SU-DHL-6 (cell line): ENCODE results near the gene NOTCH2.

Experiments used
- H2AFZ ChIP-seq: fragments of 200-600 bp; sonication (generic); 2 replicates; pipeline ENCODE4 v1.6.1; 2014; ENCODE audit warnings: low read depth, mild to moderate bottlenecking, moderate library complexity, mixed read lengths, antibody characterized with exemption, low read length; ENCODE audit not compliant: severe bottlenecking
- H3F3A ChIP-seq: fragments of 200-600 bp; shearing (Covaris generic); 2 replicates; pipeline ENCODE4 v1.6.0; 2016; ENCODE audit warnings: antibody characterized with exemption, mild to moderate bottlenecking; ENCODE audit not compliant: insufficient read depth
- H3K27ac ChIP-seq: fragments of 200-600 bp; sonication (generic); 2 replicates; pipeline ENCODE4 v1.5.1; 2016; ENCODE audit warnings: low read depth, mild to moderate bottlenecking, low read length, moderate library complexity, mixed read lengths
- H3K27me3 ChIP-seq: fragments of 200-600 bp; sonication (generic), shearing (Covaris generic); 2 replicates; pipeline ENCODE4 v1.6.0; 2014; ENCODE audit warnings: mild to moderate bottlenecking, low read length
- H3K36me3 ChIP-seq: fragments of 200-600 bp; sonication (generic); 2 replicates; pipeline ENCODE4 v1.6.1; 2014; ENCODE audit warnings: mild to moderate bottlenecking, low read length, mixed read lengths
- H3K4me2 ChIP-seq: fragments of 300-600, 200-600 bp; shearing (Covaris generic), sonication (generic); 2 replicates; pipeline ENCODE4 v1.6.0; 2014; ENCODE audit warnings: low read length, low read depth, mild to moderate bottlenecking; ENCODE audit not compliant: poor library complexity, severe bottlenecking
- H3K4me3 ChIP-seq: fragments of 200-600 bp; sonication (generic); 2 replicates; pipeline ENCODE4 v1.5.1; 2014; ENCODE audit warnings: antibody characterized with exemption, low read length, mild to moderate bottlenecking, mixed read lengths; ENCODE audit not compliant: insufficient read depth, poor library complexity, severe bottlenecking
- H3K79me2 ChIP-seq: fragments of 200-600 bp; sonication (generic); 2 replicates; pipeline ENCODE4 v1.6.1; 2014; ENCODE audit warnings: mild to moderate bottlenecking, low read length, moderate library complexity; ENCODE audit not compliant: insufficient read depth
- H3K9ac ChIP-seq: fragments of 200-600 bp; sonication (generic); 2 replicates; pipeline ENCODE4 v1.7.0; 2014; ENCODE audit warnings: mild to moderate bottlenecking, low read length
- H3K9me2 ChIP-seq: fragments of 200-600 bp; sonication (generic); replicated peaks from 2 replicates; pipeline ENCODE4 v1.6.1; 2014; ENCODE audit warnings: low read length; ENCODE audit not compliant: insufficient read depth
- H3K9me3 ChIP-seq: fragments of 200-600 bp; sonication (generic); 2 replicates; pipeline ENCODE4 v1.6.1; 2014; ENCODE audit warnings: low read length, mixed read lengths; ENCODE audit not compliant: insufficient read depth
- H4K20me1 ChIP-seq: fragments of 200-600 bp; sonication (generic); 2 replicates; pipeline ENCODE4 v1.6.1; 2014; ENCODE audit warnings: low read depth, mild to moderate bottlenecking, antibody characterized with exemption, low read length, moderate library complexity, mixed read lengths
- EZH2phosphoT487 ChIP-seq: fragments of 200-600 bp; sonication (generic), shearing (Covaris generic); conservative IDR thresholded peaks from 2 replicates; pipeline ENCODE4 v1.6.1; 2018; ENCODE audit warnings: mild to moderate bottlenecking, antibody characterized with exemption, low read length, moderate library complexity, mixed read lengths
- TF ChIP-seq, protein P1 (sequence below): fragments of 200-600 bp; sonication (generic); IDR thresholded peaks from one replicate; pipeline ENCODE4 v1.5.1; 2017; ENCODE audit warnings: antibody characterized with exemption, mild to moderate bottlenecking, low read length, moderate library complexity; ENCODE audit not compliant: insufficient read depth, poor library complexity, severe bottlenecking

Gene NOTCH2

DNA sequence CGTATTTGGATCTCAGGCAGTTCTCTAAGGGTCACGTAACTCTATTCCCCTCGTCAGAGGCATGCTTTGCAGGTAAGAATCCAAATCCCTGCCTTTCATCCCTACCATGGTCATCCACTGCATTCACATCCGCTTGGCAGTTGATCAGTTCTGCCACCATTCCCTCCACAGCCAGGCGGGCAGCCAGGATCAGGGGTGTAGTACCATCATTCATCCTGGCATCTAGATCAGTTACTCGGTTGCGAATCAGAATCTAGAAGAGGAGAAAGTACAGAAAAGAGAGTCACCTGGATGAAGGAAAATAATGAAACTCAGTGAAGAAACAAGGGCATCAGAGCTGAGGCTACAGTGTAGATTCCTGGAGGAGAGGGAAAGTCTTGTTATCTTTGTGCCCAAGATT lies 151.2 kb downstream of the NOTCH2 start:
- Histone ChIP-seq H3K4me3 (no peak overlapping the region), H3K27ac (no peak overlapping the region), H3K27me3 (no peaks in the 10 kb centered on the region), H3K36me3 (no peaks in the 10 kb centered on the region), H2AFZ (no peak overlapping the region), H3K9me3 (no peaks in the 10 kb centered on the region), H3F3A (no peaks in the 10 kb centered on the region), H3K4me2 (no peak overlapping the region), H3K79me2 (no peaks in the 10 kb centered on the region), H3K9me2 (no peaks in the 10 kb centered on the region), H4K20me1 (no peaks in the 10 kb centered on the region), H3K9ac (no peak overlapping the region)
- TF ChIP-seq, protein P1, sequence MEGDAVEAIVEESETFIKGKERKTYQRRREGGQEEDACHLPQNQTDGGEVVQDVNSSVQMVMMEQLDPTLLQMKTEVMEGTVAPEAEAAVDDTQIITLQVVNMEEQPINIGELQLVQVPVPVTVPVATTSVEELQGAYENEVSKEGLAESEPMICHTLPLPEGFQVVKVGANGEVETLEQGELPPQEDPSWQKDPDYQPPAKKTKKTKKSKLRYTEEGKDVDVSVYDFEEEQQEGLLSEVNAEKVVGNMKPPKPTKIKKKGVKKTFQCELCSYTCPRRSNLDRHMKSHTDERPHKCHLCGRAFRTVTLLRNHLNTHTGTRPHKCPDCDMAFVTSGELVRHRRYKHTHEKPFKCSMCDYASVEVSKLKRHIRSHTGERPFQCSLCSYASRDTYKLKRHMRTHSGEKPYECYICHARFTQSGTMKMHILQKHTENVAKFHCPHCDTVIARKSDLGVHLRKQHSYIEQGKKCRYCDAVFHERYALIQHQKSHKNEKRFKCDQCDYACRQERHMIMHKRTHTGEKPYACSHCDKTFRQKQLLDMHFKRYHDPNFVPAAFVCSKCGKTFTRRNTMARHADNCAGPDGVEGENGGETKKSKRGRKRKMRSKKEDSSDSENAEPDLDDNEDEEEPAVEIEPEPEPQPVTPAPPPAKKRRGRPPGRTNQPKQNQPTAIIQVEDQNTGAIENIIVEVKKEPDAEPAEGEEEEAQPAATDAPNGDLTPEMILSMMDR, result no peak
- TF ChIP-seq EZH2phosphoT487, result no peak

DNA sequence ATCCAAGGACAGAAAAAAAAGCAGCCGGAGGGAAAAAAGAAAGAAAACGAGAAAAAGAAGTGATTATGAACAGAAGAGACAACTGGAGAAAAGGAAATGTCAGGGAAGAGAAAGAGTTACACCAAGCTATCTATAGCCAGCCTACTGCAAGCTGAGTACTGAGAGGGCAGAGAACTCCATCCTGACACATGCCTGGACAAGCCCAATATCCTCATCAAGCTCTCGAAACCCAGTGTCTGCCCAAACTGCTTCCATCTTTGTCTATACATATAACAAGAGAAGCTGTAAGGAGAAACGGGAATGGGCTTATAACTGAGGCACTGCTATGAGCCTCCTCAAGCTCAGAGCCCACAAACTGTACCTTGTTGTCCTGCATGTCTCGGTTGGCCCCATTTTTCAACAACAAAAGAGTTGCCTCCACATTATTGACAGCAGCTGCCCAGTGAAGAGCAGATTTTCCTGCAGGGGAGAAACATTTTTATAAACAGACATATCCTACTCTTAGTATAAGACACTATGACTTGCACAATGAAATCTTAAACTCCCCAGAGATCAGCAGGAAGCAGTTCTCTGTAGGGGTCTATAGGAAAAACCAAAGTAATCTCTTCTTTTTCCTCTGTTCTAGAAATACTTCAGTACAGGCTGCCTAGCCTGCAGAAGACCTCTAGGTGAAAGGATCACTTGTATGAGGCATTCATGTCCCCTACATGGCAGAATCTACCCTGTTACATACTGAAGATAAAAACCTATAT lies 152.0 kb downstream of the NOTCH2 start:
- H3F3A ChIP-seq, result no peaks in the 10 kb centered on the region
- TF ChIP-seq, protein P1, result no peak
- no peak for TF ChIP-seq EZH2phosphoT487

DNA sequence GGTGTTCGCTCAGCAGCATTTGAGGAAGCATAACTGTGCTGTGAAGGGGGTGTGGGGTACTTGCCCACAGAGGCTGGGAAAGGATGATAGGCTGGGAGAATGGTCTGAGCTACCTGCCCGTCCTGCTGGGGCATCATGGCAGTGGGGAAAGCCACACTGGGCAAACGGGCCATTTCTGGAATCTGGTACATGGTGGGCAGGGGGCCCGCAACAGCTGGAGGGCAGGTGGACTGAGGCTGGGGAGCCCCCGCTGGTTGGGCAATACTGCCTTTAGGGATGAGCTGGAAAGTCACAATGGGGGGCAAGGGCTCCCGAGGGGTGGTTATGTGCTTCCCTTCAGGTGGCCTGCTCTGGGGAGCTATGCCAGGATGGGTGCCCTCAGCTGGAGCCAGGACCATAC lies 153.9 kb downstream of the NOTCH2 start:
- Histone ChIP-seq H3F3A (no peaks in the 10 kb centered on the region), H3K36me3 (no peaks in the 10 kb centered on the region), H3K27me3 (no peaks in the 10 kb centered on the region), H2AFZ (no peak overlapping the region), H3K4me2 (no peak overlapping the region), H3K9me3 (no peaks in the 10 kb centered on the region), H3K27ac (no peak overlapping the region), H3K9ac (no peak overlapping the region), H3K79me2 (no peaks in the 10 kb centered on the region), H4K20me1 (no peaks in the 10 kb centered on the region), H3K4me3 (no peak overlapping the region), H3K9me2 (no peaks in the 10 kb centered on the region)
- no peak for TF ChIP-seq EZH2phosphoT487
- TF ChIP-seq, protein P1, result no peak

More for the DNA sequence above, 152.0 kb downstream of the NOTCH2 start:
- Histone ChIP-seq H3K36me3 (no peaks in the 10 kb centered on the region), H3K4me3 (no peak overlapping the region), H3K4me2 (no peak overlapping the region), H3K79me2 (no peaks in the 10 kb centered on the region), H4K20me1 (no peaks in the 10 kb centered on the region), H3K27ac (no peak overlapping the region), H3K9me3 (no peaks in the 10 kb centered on the region), H3K9me2 (no peaks in the 10 kb centered on the region), H3K27me3 (no peaks in the 10 kb centered on the region), H2AFZ (no peak overlapping the region), H3K9ac (no peak overlapping the region)
